Umbilical cord (tissue), 2 donors: ENCODE measurements around the gene CISH. TPM values are rescaled to one million over a fixed set of nuclear protein-coding genes. Genes with fewer than 3 reads are reported as not detected.
A peak's percentile ranks its signal among the peaks of the same experiment; 100 is the strongest.

Experiments
- DNase-seq: peaks from one replicate; pipeline ENCODE4 v3.0.0-alpha.2; 2015; ENCODE audit warnings: low spot score
- total RNA-seq: library from RNA; depleted of rRNA; stranded (reverse); fragments of >200 nt; gene quantifications from one replicate; pipeline ENCODE4 v1.2.3, GENCODE V29; 2014; ENCODE audit warnings: low replicate concordance; ENCODE audit not compliant: insufficient read depth

The CISH gene
- total RNA-seq, 1 donor from 2014 or later = 5.5 TPM

- DNase-seq = no peak
These were observed 25.4 kb upstream of the CISH start for GRCh38 chr3:50637011-50637410.

GRCh38 chr3:50635066-50635465 lies 23.5 kb upstream of the CISH start:
- DNase-seq = no peak

- no peak for DNase-seq
These were observed 21.7 kb upstream of the CISH start for GRCh38 chr3:50633230-50633790.

- no peak for DNase-seq
These were observed 20.9 kb upstream of the CISH start for GRCh38 chr3:50632450-50632849.

- DNase-seq = no peak
These were observed 19.3 kb upstream of the CISH start for GRCh38 chr3:50630877-50631276.

- no peak for DNase-seq
These were observed 18.8 kb upstream of the CISH start for GRCh38 chr3:50630394-50630793.

- no peak for DNase-seq
These were observed 17.0 kb upstream of the CISH start for GRCh38 chr3:50628601-50629000.

GRCh38 chr3:50627407-50628051 lies 16.0 kb upstream of the CISH start:
- DNase-seq = no peak

- no peak for DNase-seq
These were observed 14.8 kb upstream of the CISH start for GRCh38 chr3:50626401-50626800.

- no peak for DNase-seq
These were observed 13.9 kb upstream of the CISH start for GRCh38 chr3:50625231-50626182.

- DNase-seq = peak; percentile 23
These were observed 13.1 kb upstream of the CISH start for GRCh38 chr3:50624634-50625033.

- no peak for DNase-seq
These were observed 12.4 kb upstream of the CISH start for GRCh38 chr3:50623840-50624474.

- DNase-seq = no peak
These were observed 11.3 kb upstream of the CISH start for GRCh38 chr3:50622881-50623280.

- no peak for DNase-seq
These were observed 9.2 kb upstream of the CISH start for GRCh38 chr3:50620820-50621219.

- DNase-seq = peak; percentile 32
These were observed 8.8 kb upstream of the CISH start for GRCh38 chr3:50620420-50620819.

GRCh38 chr3:50617911-50618481 lies 6.4 kb upstream of the CISH start:
- DNase-seq = peak; percentile 12

GRCh38 chr3:50617096-50617791 lies 5.7 kb upstream of the CISH start, which contains the start of gene MAPKAPK3:
Gene MAPKAPK3 (plus strand): TSS chr3:50617151. CDS start chr3:50617566, 415 bp downstream.
- DNase-seq = peak; percentile 45

- peak; percentile 95 for DNase-seq
These were observed 5.2 kb upstream of the CISH start for GRCh38 chr3:50616770-50617095.

- DNase-seq = peak; percentile 90
These were observed 4.6 kb upstream of the CISH start for GRCh38 chr3:50616003-50616769.

- no peak for DNase-seq
These were observed 3.6 kb upstream of the CISH start for GRCh38 chr3:50615190-50615589.
